MCF 10A (cell line): Measurements from ENCODE around the gene ZC3HAV1L. TPM values are rescaled to one million over a fixed set of nuclear protein-coding genes. Genes with fewer than 3 reads are reported as not detected.

ENCODE experiments used
- BruUV-seq: library from RNA; stranded (reverse); fragments of 400-500 nt; replicated peaks from 2 replicates; lab custom pipeline; 2021; lab: Mats Ljungman, UMichigan
- CTCF ChIA-PET: fragments of 300-600 bp; sonication (Branson Sonifier 250); formaldehyde crosslinking; extraction: SDS; loops from one replicate; lab custom pipeline; 2021; ENCODE audit warnings: antibody characterized with exemption, inconsistent platforms; lab: Yijun Ruan, JAX
- POLR2A ChIA-PET: fragments of 300-600, 350-650 bp; sonication (Branson Sonifier 250); formaldehyde crosslinking; extraction: SDS; loops from one replicate; lab custom pipeline; 2020; ENCODE audit warnings: antibody characterized with exemption, inconsistent platforms; lab: Yijun Ruan, JAX
- DNase-seq: peaks from one replicate; pipeline ENCODE4 v3.0.0-alpha.2; 2018; ENCODE audit not compliant: unreplicated experiment
- H3K27ac Mint-ChIP-seq: one replicate; pipeline ENCODE4 v1.8.0; 2022; ENCODE audit warnings: mild to moderate bottlenecking, low read depth, mixed read lengths; ENCODE audit not compliant: unreplicated experiment
- H3K27me3 Mint-ChIP-seq: one replicate; pipeline ENCODE4 v1.8.0; 2022; ENCODE audit warnings: mixed read lengths; ENCODE audit not compliant: insufficient read depth, unreplicated experiment
- H3K36me3 Mint-ChIP-seq: one replicate; pipeline ENCODE4 v1.8.0; 2022; ENCODE audit warnings: mild to moderate bottlenecking, moderate library complexity, mixed read lengths; ENCODE audit not compliant: insufficient read depth, unreplicated experiment
- H3K4me1 Mint-ChIP-seq: one replicate; pipeline ENCODE4 v1.8.0; 2022; ENCODE audit warnings: mixed read lengths; ENCODE audit not compliant: insufficient read depth, unreplicated experiment
- H3K4me3 Mint-ChIP-seq: one replicate; pipeline ENCODE4 v1.8.0; 2022; ENCODE audit warnings: mild to moderate bottlenecking, moderate library complexity, mixed read lengths; ENCODE audit not compliant: unreplicated experiment
- H3K9me3 Mint-ChIP-seq: one replicate; pipeline ENCODE4 v1.8.0; 2022; ENCODE audit warnings: mixed read lengths; ENCODE audit not compliant: unreplicated experiment
- CTCF ChIP-seq: fragments of 200-600 bp; IDR thresholded peaks from one replicate; pipeline ENCODE4 v1.8.0; 2022; ENCODE audit warnings: antibody characterized with exemption, mild to moderate bottlenecking; ENCODE audit not compliant: unreplicated experiment
- intact Hi-C: fragments of 100-400 bp; cut with micrococcal nuclease; formaldehyde crosslinking; loops from 2 replicates; pipeline ENCODE4 v1.14.1; 2022
- total RNA-seq: library from RNA; stranded (reverse); gene quantifications from 2 replicates; pipeline ENCODE4 v1.2.3, GENCODE V29; 2022

The ZC3HAV1L gene
- total RNA-seq, 1 experiment from 2014 or later: 10.9 TPM

GRCh38 chr7:138980563-138981291, 55.1 kb downstream of the ZC3HAV1L start:
- Mint-ChIP-seq H3K27ac (no peak overlapping the region), H3K9me3 (no peaks in the 10 kb centered on the region), H3K4me1 (peaks cover 21% of the 10 kb centered on the region), H3K27me3 (no peaks in the 10 kb centered on the region), H3K36me3 (no peaks in the 10 kb centered on the region), H3K4me3 (peak overlapping the region; percentile 86)
- TSS peak; percentile 53 for BruUV-seq
- ChIA-PET CTCF (interaction anchor here (0.6 to 3.4 kb wide), 8 partner anchors 16 to 871 kb away, joined by 3 to 17 read pairs (median 4); no protein-coding TSS in a partner anchor), POLR2A (interaction anchor here (0.6 to 1.5 kb wide), 8 partner anchors 19 to 746 kb away, joined by 3 to 6 read pairs (median 4); partner anchors contain the start of gene ZC3HAV1L)
- intact Hi-C loops: loop anchor here (1.0 kb wide), 1 partner anchor 94 kb away; no protein-coding TSS in a partner anchor
- DNase-seq: peak; percentile 18
- TF ChIP-seq CTCF: no peak

- no peak for DNase-seq
- intact Hi-C loops: loop anchor here (1.0 kb wide), 1 partner anchor 94 kb away; no protein-coding TSS in a partner anchor
- Mint-ChIP-seq H3K36me3 (no peaks in the 10 kb centered on the region), H3K27ac (no peak overlapping the region), H3K27me3 (no peaks in the 10 kb centered on the region), H3K4me3 (peak overlapping the region; percentile 86), H3K9me3 (no peaks in the 10 kb centered on the region), H3K4me1 (peaks cover 19% of the 10 kb centered on the region)
- ChIA-PET CTCF (interaction anchor here (0.6 to 3.4 kb wide), 9 partner anchors 17 to 871 kb away, joined by 3 to 17 read pairs (median 4); no protein-coding TSS in a partner anchor), POLR2A (interaction anchor here (0.6 to 1.5 kb wide), 8 partner anchors 18 to 94 kb away, joined by 3 to 6 read pairs (median 4); partner anchors contain the start of gene ZC3HAV1L)
- TF ChIP-seq CTCF: no peak
- no TSS peak for BruUV-seq
These were observed 55.8 kb downstream of the ZC3HAV1L start for GRCh38 chr7:138979988-138980562.

GRCh38 chr7:138979226-138979979, 56.4 kb downstream of the ZC3HAV1L start:
- Mint-ChIP-seq H3K4me1 (peaks cover 19% of the 10 kb centered on the region), H3K36me3 (no peaks in the 10 kb centered on the region), H3K27ac (no peak overlapping the region), H3K4me3 (no peak overlapping the region), H3K27me3 (no peaks in the 10 kb centered on the region), H3K9me3 (no peaks in the 10 kb centered on the region)
- peak; percentile 21 for DNase-seq
- ChIA-PET POLR2A (interaction anchor here (0.6 to 1.2 kb wide), 4 partner anchors 17 to 80 kb away, joined by 3 to 5 read pairs (median 4); no protein-coding TSS in a partner anchor), CTCF (interaction anchor here (0.6 to 3.4 kb wide), 5 partner anchors 16 to 821 kb away, joined by 3 to 17 read pairs (median 3); no protein-coding TSS in a partner anchor)
- BruUV-seq: no TSS peak
- intact Hi-C loops: no loop called here
- no peak for TF ChIP-seq CTCF
